ENCODE data around the gene HOXC11.

GRCh38 chr12:53967421-53967925 is 5.5 kb upstream of the HOXC11 start:
- TF ChIP-seq, protein P1, sequence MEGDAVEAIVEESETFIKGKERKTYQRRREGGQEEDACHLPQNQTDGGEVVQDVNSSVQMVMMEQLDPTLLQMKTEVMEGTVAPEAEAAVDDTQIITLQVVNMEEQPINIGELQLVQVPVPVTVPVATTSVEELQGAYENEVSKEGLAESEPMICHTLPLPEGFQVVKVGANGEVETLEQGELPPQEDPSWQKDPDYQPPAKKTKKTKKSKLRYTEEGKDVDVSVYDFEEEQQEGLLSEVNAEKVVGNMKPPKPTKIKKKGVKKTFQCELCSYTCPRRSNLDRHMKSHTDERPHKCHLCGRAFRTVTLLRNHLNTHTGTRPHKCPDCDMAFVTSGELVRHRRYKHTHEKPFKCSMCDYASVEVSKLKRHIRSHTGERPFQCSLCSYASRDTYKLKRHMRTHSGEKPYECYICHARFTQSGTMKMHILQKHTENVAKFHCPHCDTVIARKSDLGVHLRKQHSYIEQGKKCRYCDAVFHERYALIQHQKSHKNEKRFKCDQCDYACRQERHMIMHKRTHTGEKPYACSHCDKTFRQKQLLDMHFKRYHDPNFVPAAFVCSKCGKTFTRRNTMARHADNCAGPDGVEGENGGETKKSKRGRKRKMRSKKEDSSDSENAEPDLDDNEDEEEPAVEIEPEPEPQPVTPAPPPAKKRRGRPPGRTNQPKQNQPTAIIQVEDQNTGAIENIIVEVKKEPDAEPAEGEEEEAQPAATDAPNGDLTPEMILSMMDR (IDR thresholded peaks at IDR 0.05; ENCODE audit: insufficient read depth, low read length) = no peak
- no peak for TF ChIP-seq REST (IDR thresholded peaks at IDR 0.05; ENCODE audit: insufficient replicate concordance, low read depth)
